Hippocampal formation (tissue), 2 donors: Measurements from ENCODE around the gene OR51D1.

ENCODE experiments used
- DNase-seq, 2 donors: peaks; one replicate each; lab custom pipeline; 2025; lab: John Stamatoyannopoulos, UW

The OR51D1 gene

DNA sequence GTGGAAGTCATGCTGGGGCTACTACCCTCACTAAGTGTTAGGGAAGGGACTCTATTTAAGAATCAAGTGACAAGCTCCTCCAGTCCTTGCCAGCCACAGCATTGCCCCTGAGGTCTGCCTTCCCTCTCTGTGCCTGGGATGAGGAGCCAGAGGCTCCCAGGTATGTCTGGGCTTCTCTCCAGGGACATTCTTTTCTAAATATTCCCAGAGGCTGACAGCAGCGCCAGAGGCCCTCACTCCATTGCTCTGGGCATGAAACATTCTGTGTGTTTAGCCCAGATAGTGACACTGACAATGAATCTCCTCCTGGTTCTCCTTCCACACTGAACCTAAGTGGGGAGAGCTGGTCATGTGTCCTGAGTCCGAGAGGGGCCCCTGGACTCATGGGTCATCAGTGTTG lies 8.7 kb downstream of the OR51D1 start:
- DNase-seq = no peak

DNA sequence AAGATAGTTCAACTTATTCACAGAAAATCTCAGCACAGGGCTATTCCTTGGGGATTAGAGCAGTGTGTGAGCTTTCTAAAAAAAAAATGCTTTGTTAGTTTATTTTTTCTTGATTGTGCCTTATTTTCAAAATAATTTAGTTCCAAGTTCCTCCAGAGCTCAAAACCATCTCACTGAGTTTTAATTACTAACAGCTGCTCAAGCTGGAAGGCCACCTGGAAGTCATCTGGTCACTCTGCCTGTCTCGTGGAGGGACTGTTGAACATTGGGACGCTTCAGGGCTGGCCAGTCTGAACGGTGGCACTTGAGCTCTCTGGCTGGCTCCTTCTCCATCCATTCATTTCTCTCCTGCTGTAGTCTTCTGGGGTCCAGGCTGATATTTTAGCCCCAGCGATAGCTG lies 10.5 kb downstream of the OR51D1 start:
- no peak for DNase-seq

DNA sequence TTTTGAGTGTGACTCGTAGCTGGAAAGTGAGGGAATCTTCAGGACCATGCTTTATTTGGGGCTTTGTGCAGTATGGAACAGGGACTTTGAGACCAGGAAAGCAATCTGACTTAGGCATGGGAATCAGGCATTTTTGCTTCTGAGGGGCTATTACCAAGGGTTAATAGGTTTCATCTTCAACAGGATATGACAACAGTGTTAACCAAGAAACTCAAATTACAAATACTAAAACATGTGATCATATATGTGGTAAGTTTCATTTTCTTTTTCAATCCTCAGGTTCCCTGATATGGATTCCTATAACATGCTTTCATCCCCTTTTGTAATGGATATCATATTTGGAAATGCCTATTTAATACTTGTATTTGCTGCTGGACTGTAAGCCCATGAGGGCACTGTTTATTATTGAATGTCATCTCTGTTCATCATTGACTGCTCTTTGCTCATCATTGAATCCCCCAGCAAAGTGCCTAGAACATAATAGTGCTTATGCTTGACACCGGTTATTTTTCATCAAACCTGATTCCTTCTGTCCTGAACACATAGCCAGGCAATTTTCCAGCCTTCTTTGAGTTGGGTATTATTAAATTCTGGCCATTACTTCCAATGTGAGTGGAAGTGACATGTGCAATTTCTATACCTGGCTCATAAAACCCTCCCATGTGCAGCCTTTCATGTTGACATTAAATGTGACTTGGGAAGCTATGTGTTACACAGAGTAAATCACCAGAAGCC lies 17.5 kb downstream of the OR51D1 start:
- DNase-seq = no peak

DNA sequence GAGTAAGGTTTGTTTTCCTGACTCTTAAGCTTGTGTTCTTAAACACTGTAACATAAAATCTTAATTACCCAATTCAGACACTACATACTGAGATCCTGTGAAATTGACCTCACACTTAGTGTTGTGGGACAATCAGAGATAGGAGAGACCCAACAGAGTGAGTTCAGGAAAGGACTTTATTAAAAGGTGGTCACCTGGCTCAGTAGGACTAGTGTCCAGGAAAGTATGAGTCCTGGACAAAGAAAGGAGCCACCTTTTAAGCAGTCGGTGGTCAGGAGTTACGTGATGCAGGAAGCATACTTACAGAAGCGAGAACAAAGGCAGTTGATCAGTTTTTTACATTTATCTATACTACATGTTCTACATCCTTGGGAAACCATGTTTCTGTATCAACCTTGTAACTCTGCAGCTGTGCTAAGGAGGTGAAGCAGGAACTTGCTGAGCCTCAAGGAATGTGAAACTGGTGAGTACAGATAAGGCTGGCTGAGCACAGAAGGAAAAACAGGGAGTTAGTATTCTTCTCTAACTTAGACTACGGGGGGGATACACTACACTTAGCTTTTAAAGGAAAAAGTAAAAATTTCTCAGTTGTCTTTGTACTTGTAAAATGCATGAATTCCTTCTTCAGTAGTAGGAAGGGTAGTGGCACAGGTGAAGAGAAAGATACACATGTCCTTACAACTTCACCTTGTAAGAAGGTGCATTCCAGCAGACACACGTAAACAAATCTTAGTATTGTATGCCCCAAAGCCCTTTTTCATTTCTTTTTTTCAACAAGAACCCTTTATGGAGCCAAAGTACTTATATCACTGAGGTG lies 21.6 kb downstream of the OR51D1 start:
- no peak for DNase-seq

DNA sequence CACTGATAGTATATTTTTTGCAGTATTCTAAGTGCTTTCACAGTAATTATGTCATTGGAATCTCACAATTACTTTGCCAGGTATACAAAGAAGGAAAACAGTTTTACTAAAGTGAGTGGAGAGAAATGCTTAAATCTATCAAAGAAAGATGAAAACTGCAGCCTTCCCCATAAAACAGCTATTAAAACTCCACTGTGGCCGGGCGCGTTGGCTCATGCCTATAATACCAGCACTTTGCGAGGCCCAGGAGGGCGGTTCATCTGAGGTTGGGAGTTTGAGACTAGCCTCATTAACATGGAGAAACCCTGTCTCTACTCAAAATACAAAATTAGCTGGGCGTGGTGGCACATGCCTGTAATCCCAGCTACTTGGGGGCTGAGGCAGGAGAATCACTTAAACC lies 25.6 kb downstream of the OR51D1 start:
- DNase-seq = no peak

DNA sequence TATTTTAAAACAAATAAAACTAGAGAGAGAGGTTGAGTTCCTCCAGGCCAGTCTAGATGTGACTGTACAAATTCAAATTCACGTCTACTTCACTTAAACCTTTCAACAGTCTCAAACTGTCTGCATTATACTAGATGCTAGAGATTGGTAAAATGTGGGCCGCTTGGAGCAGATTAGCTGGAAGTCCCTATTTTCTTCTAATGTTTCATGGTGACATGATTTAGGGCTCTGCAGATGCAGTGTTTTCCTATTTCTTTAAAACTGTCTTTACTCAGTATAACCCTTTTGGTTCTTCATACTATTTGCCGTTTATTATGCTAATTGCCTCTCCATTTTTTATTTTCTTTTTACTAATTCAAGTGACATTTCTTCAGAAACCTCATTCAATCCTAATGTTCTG lies 26.9 kb downstream of the OR51D1 start:
- no peak for DNase-seq

DNA sequence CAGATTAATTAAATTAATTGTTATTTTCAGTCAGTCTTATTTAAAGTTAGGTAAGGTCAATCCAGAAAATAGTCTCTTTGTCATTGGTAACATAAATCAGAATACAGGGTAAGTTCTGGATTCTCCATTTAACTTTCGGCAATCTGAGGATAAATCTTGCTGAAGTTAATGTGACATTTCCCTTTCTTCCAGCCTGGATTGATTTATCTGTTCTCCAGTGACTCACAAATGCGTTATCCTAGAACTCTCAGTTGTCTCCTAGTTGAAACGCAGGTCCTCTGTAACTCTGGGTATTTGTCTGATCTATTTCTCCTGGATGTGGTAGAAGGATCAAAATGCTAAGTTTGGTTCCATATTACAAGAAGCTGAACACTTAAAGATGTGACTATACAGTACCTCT lies 27.5 kb downstream of the OR51D1 start:
- no peak for DNase-seq

DNA sequence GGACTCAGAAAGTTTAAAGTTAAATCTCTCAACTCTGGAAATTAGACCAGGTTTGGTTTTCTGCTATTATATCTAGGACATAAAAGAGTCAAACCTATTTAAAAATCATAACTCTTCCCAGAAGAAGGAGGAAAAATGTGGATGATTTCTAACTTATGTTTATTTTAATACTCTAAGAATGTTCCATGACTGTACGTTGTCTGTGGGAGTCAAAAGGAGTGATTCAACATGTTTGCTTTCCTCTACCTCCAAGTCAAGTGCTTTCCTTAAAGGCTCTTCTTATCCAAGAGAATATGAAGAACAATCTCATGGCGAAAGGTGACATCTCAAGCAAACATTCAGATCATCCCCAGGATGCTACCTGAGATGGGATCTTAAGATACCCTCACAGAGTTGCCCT lies 28.1 kb downstream of the OR51D1 start:
- no peak for DNase-seq

DNA sequence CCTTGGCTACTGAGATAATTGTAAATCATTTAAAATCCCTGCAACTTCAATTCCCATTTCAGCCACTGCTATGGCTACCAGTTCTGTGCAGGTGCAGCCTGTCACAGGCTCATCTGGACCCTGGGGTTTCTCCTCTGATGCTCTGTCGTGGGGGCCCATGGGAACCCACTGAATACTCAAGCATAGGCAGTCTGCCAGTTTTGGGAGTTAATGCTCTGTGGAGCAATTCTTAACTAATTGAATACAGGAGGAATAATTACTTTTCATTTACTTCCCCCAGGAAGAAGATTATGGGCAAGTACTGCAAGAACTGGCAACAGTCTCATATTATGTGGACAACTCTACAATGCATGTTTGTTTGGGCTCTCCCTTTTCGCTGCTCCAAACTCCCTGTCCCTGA lies 34.5 kb downstream of the OR51D1 start:
- DNase-seq = no peak

DNA sequence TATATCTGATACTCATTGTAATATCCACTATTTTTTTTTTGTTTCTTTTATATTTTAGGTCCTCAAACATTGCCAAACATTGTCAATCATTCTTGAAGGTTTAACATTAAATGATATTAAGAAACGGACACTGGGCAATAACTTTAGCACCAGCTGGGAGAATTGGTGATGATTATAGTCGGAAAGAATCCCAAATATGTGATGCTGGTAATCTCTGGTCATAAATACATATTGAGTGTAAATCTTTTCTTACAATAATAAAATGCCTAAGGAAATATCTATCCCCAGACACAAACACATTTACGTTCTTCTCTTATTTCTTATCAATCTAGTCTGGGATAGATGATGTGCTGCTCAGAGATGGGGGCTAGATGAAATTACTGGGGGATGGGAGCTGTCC lies 35.2 kb downstream of the OR51D1 start:
- DNase-seq = no peak

DNA sequence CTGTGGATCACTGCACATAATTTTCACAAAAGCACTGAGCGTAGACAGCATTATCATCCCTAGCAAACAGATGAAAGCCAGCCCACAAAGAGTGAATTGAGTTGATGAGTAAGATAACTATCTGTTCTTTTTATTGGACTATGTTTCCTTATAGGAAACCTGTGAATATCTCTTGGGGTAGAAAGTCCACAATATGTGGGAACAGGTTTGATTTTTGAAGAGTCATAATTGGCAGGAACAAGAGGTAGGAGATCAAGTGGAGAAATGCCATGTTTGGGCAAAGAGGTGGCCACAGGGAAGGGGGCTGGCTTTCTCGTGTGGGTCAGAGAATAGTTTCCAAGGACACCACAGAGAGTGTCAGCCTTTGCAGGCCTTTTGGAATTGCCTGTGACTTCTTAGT lies 36.5 kb downstream of the OR51D1 start:
- DNase-seq = no peak

DNA sequence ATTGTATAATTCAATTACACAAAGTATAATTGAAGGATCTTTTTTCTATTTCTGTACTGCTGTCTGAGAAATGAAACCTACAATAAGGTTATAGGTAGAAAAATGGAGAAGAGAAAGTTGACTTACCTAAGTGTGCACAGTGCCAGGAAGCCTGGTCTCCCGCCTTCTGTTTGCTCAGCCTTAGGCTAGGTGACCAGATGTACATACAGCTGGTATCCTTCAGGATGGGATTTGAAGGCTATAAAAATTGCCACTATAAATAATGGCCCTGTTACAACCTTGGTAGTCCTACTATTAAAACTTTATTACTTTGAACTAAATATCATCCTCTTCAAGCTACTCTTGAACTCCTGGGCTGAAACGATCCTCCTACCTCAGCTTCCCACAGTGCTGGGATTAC lies 40.7 kb downstream of the OR51D1 start:
- no peak for DNase-seq

DNA sequence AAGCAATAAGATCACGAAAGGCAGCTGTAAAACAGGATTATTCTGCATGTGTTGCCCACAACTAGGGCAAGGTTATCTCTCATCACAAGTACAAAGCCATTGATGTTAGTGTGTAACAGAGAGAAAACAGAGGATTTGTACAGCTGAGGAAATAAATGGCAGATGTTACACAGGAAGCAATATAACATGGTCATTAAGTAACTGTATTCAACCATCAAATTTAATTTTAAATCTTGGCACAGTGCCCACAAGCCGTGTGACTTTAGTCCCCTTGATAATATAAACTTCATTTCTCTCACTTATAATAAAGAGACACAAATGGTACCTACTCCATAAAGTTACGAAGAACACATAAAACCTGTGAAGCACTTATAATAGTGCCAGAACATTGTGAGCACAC lies 43.1 kb downstream of the OR51D1 start:
- DNase-seq = no peak

DNA sequence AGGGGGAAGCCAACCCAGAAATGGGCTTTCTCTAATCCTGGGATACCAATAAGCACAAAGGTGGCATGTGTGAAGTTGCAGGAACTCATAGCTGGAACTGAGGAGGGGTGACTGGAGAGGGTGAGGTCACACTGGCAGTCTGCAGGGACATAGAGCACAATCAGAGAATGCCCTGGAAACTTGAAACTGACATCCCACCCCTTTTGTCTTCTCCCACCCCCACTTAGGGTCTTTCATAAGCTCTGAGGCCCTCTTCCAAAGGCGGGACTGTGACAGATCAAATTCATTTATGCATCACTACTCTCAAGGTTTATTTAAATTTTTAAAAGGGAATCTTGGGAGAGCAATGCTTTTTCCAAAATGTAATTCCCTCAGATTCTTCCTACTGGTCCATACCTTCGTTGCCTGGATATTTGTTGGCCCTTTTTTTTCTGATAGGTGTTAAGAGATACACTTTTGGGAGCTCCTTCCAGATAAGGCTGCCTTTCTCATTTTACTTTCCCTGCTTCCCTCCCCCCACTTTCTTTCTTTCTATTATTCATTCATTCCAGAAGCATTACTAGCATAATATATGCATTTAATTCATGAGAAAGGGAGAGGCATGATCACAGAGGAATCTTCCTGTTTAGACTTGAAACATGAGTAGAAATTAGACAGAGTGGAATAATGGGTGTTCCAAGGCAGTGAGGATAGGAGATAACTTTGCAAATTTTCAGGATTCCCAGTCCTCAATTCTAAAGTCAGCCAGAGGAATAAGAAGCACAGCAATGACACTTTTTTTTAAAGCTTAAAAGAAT lies 45.5 kb downstream of the OR51D1 start:
- no peak for DNase-seq

DNA sequence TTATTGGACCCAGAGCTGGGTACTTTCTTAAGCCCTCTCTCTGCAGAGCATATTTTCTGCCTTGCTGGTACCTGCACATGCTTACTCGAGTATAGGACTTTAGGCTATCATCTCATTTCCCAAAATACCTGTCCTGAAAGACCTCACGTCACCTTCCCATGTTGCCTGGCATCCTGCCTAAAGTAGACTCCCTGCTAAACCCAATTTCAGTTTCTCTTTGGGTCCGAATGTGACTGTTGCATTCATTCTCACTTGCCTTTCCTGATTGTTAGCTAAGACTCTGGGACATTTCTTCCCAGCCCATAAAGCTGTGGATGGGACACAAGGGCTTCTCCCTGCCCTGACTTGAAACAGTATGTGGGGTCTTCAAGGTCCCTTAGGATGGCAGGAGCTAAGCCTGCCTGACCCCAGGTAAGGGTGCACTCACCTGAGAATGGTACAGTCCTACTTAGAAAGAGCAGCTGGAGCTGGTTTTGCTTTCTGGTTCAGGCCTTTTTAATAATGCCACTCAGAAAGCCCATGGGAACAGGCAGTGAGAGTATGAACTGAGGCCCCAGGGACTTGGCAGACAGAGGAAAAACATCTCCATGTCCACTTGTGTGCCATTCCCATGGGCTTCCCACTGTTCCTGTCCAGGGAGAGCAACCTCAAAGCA lies 47.5 kb downstream of the OR51D1 start:
- no peak for DNase-seq
